GM12892 (cell line): ENCODE data around the gene DNAJB13.

Experiments used
- POLR2A ChIP-seq: IDR thresholded peaks from 2 replicates; pipeline ENCODE4 v1.6.1; 2011; ENCODE audit warnings: low read depth, low read length, control low read depth
- POLR2AphosphoS5 ChIP-seq: IDR thresholded peaks from 2 replicates; pipeline ENCODE4 v1.6.1; 2011; ENCODE audit warnings: low read depth, low read length, control low read depth

DNA sequence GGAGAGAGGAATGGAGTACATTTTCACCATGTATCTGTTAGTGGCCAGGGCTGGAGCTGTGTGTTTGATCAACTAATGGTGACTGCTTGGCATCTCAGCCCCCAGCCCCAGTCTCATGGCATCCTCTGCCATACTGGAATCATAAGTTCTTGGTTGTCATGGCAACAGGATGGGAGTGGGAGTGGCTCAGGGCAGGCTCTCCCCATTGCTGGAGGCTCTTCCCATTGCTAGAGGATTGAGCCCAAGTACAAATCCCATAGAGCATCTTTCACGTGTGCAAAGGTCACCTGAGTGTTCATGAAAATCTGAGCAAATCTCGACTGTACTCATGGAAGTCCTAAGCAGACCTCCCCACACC is 14.9 kb downstream of the DNAJB13 start:
- no peak for TF ChIP-seq POLR2A
- TF ChIP-seq POLR2AphosphoS5 = no peak
